ENCODE data around the gene TAF1B. TPM values are rescaled to one million over a fixed set of nuclear protein-coding genes. Genes with fewer than 3 reads are reported as not detected.
A peak's percentile ranks its signal among the peaks of the same experiment; 100 is the strongest.

Gene TAF1B
- total RNA-seq, 1 donor from 2014 or later = 35.7 TPM

DNA sequence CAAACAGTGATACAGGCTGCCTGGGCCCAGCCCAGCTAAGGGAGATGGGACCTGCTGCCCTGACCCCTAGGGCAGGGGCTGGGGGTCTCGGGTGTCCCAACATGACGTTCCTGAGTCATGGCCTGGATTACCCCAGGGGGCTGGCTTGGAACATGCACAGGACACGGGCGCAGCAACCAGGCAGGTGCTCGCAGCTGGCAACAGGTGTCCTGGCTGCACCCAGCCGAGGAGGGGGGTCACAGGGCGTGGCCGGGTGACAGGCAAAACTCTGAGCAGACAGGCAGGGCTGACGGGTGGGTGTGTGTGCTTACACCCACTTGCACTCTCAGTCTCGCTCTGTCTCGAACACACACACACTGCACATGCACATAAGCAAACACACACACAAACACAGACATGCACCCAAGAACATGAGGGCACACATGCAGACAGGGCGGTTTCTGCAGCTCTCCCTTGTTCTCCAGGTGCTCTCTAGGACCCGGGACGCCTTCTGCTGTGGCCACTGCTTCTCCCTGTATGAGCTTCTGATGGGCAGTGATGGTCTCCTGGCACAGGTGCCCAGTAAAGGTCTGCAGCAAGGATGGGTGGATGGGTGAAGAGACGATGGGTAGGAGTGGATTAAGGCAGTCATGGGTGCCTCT lies 33.7 kb upstream of the TAF1B start:
- no peak overlapping the region for H3K27ac Mint-ChIP-seq (ENCODE audit: unreplicated experiment)
- H3K4me3 Mint-ChIP-seq = no peak overlapping the region
- H3K27me3 Mint-ChIP-seq (ENCODE audit: low read depth) = no peaks in the 10 kb centered on the region
- no peak for DNase-seq (ENCODE audit: low read depth, low spot score)
- H3K36me3 Mint-ChIP-seq (ENCODE audit: low read depth) = no peaks in the 10 kb centered on the region
- TF ChIP-seq, protein P1, sequence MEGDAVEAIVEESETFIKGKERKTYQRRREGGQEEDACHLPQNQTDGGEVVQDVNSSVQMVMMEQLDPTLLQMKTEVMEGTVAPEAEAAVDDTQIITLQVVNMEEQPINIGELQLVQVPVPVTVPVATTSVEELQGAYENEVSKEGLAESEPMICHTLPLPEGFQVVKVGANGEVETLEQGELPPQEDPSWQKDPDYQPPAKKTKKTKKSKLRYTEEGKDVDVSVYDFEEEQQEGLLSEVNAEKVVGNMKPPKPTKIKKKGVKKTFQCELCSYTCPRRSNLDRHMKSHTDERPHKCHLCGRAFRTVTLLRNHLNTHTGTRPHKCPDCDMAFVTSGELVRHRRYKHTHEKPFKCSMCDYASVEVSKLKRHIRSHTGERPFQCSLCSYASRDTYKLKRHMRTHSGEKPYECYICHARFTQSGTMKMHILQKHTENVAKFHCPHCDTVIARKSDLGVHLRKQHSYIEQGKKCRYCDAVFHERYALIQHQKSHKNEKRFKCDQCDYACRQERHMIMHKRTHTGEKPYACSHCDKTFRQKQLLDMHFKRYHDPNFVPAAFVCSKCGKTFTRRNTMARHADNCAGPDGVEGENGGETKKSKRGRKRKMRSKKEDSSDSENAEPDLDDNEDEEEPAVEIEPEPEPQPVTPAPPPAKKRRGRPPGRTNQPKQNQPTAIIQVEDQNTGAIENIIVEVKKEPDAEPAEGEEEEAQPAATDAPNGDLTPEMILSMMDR (conservative IDR thresholded peaks at IDR 0.05) = no peak
- peaks cover 5% of the 10 kb centered on the region for H3K4me1 Mint-ChIP-seq
- no peaks in the 10 kb centered on the region for H3K9me3 Mint-ChIP-seq

- H3K36me3 Mint-ChIP-seq (ENCODE audit: low read depth) = no peaks in the 10 kb centered on the region
- H3K9me3 Mint-ChIP-seq = no peaks in the 10 kb centered on the region
- H3K27ac Mint-ChIP-seq (ENCODE audit: unreplicated experiment) = no peak overlapping the region
- no peaks in the 10 kb centered on the region for H3K27me3 Mint-ChIP-seq (ENCODE audit: low read depth)
- TF ChIP-seq, protein P1 (conservative IDR thresholded peaks at IDR 0.05) = no peak
- H3K4me1 Mint-ChIP-seq = peaks cover 5% of the 10 kb centered on the region
- H3K4me3 Mint-ChIP-seq = no peak overlapping the region
- no peak for DNase-seq (ENCODE audit: low read depth, low spot score)
These were observed 32.1 kb upstream of the TAF1B start for GRCh38 chr2:9811216-9811615.

DNA sequence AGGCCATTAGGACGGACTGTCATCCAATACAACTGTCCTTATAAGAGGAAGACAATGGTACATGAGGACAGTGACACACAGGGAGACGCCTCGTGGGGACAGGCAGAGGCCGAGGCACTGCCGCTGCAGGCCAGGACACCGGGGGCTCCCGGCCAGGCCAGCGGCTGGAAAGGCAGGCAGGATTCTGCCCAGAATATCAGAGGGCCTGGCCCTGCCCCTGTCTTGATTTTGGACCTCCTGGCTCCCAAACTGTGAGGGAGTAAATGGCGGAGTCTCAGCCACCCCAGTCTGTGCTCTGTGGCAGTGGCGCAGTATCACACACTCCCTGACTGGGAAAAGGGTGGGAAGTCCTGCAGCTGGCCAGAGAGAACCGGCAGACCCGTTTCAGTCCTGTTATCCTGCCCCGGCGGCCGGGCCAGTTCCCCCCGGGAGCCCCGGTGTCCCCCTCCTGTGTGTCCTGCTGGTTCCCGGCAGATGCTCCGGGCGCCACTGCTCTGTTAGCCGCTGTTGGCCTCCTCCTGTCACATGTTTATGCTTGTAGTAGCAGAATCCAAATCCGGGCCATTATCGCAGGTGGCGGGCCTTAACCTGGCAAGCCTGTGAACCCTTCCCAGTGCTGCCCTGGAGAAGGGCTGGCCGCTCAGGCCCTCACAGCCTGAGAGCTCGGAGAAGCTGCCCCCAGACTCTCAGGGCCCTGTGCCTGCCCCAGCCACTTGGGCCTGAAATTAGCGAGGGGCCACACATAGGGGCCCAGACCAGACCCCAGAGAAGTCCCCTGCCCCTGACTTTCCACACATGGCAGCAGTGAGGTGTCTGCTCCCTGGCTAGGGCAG lies 31.4 kb upstream of the TAF1B start:
- TF ChIP-seq, protein P1 (conservative IDR thresholded peaks at IDR 0.05) = no peak
- H3K9me3 Mint-ChIP-seq = no peaks in the 10 kb centered on the region
- H3K36me3 Mint-ChIP-seq (ENCODE audit: low read depth) = no peaks in the 10 kb centered on the region
- no peak for DNase-seq (ENCODE audit: low read depth, low spot score)
- H3K27ac Mint-ChIP-seq (ENCODE audit: unreplicated experiment) = no peak overlapping the region
- peaks cover 5% of the 10 kb centered on the region for H3K4me1 Mint-ChIP-seq
- no peak overlapping the region for H3K4me3 Mint-ChIP-seq
- no peaks in the 10 kb centered on the region for H3K27me3 Mint-ChIP-seq (ENCODE audit: low read depth)

- Mint-ChIP-seq H3K9me3 (no peaks in the 10 kb centered on the region), H3K27ac (ENCODE audit: unreplicated experiment) (peak overlapping the region; percentile 50), H3K4me1 (peaks cover 5% of the 10 kb centered on the region), H3K36me3 (ENCODE audit: low read depth) (no peaks in the 10 kb centered on the region), H3K4me3 (no peak overlapping the region), H3K27me3 (ENCODE audit: low read depth) (no peaks in the 10 kb centered on the region)
- no peak for DNase-seq (ENCODE audit: low read depth, low spot score)
- TF ChIP-seq, protein P1 (conservative IDR thresholded peaks at IDR 0.05) = no peak
These were observed 30.3 kb upstream of the TAF1B start for GRCh38 chr2:9812945-9813311.

- no peaks in the 10 kb centered on the region for H3K36me3 Mint-ChIP-seq (ENCODE audit: low read depth)
- no peaks in the 10 kb centered on the region for H3K9me3 Mint-ChIP-seq
- peak; percentile 86 for DNase-seq (ENCODE audit: low read depth, low spot score)
- H3K4me1 Mint-ChIP-seq = peaks cover 5% of the 10 kb centered on the region
- no peaks in the 10 kb centered on the region for H3K27me3 Mint-ChIP-seq (ENCODE audit: low read depth)
- peak overlapping the region; percentile 92 for H3K27ac Mint-ChIP-seq (ENCODE audit: unreplicated experiment)
- TF ChIP-seq, protein P1 (conservative IDR thresholded peaks at IDR 0.05) = peak; percentile 96
- no peak overlapping the region for H3K4me3 Mint-ChIP-seq
These were observed 29.8 kb upstream of the TAF1B start for GRCh38 chr2:9813312-9814128.

Measured in neural crest cell (in vitro differentiated cells).